Lower leg skin (tissue), 4 donors: ENCODE data around the gene GIT2. TPM values are rescaled to one million over a fixed set of nuclear protein-coding genes. Genes with fewer than 3 reads are reported as not detected.

Source experiments
- DNase-seq, 2 donors: peaks; one replicate each; pipeline ENCODE4 v3.0.0-alpha.2; 2019; ENCODE audit warnings: low spot score in 2 of 2
- H3K4me3 ChIP-seq: fragments of 200-600 bp; sonication (generic); 2 replicates; pipeline ENCODE4 v1.5.1; 2017; ENCODE audit warnings: mild to moderate bottlenecking, low read depth; ENCODE audit not compliant: poor library complexity, severe bottlenecking
- POLR2A ChIP-seq, 2 donors: fragments of 450-650 bp; IDR thresholded peaks; one replicate each; pipeline ENCODE4 v1.6.1; 2016 to 2017; ENCODE audit warnings: antibody characterized with exemption in 2 of 2, mild to moderate bottlenecking in 1 of 2, moderate library complexity in 1 of 2
- WGBS, 2 donors: methylation state at CpG; one replicate each; pipeline ENCODE4 v1.1.5; 2018; 5-methylcytosine and 5-hydroxymethylcytosine counted together
- intact Hi-C: fragments of 100-400 bp; cut with DNase I; formaldehyde crosslinking; loops from one replicate; pipeline ENCODE4 v1.15.0; 2023; ENCODE audit warnings: low total_unique reads
- total RNA-seq, 4 donors: library from RNA; depleted of rRNA; stranded (reverse); fragments of >200 nt; gene quantifications; one replicate each; pipeline ENCODE4 v1.1.0, GENCODE V29; 2016
- TF ChIP-seq, protein P1 (sequence below), 3 donors: fragments of 450-650 bp; IDR thresholded peaks; one replicate each; pipeline ENCODE4 v1.5.1; 2016; ENCODE audit warnings: antibody characterized with exemption in 3 of 3, mild to moderate bottlenecking in 3 of 3, moderate library complexity in 2 of 3

The GIT2 gene
- total RNA-seq, 4 donors from 2014 or later, result 25.2 to 31.8 (median 28.5) TPM

DNA sequence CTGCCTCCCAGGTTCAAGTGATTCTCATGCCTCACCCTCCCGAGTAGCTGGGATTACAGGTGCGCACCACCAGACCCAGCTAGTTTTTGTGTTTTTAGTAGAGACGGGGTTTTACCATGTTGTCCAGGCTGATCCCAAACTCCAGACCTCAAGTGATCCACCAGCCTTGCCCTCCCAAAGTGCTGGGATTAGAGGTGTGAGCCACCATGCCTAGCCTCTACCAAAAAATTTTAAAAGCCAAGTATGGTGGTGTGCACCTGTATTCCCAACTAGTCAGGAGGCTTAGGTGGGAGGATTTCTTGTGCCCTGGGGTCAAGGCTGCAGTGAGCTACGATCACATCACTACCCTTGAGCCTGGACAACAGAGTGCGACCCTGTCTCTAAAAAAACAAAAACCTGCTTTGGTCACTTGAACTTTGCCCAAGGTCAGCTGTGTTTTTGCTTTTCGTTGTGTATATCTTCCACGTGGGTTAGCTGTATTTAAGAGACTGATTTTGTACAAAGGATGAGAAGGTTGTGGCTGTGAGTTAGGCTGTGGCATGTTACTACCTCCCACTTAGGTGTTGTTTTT lies 39.5 kb upstream of the GIT2 start:
- H3K4me3 ChIP-seq, result no peak overlapping the region
- TF ChIP-seq, protein P1, sequence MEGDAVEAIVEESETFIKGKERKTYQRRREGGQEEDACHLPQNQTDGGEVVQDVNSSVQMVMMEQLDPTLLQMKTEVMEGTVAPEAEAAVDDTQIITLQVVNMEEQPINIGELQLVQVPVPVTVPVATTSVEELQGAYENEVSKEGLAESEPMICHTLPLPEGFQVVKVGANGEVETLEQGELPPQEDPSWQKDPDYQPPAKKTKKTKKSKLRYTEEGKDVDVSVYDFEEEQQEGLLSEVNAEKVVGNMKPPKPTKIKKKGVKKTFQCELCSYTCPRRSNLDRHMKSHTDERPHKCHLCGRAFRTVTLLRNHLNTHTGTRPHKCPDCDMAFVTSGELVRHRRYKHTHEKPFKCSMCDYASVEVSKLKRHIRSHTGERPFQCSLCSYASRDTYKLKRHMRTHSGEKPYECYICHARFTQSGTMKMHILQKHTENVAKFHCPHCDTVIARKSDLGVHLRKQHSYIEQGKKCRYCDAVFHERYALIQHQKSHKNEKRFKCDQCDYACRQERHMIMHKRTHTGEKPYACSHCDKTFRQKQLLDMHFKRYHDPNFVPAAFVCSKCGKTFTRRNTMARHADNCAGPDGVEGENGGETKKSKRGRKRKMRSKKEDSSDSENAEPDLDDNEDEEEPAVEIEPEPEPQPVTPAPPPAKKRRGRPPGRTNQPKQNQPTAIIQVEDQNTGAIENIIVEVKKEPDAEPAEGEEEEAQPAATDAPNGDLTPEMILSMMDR (IDR thresholded peaks at IDR 0.05), result no peak
- no peak for TF ChIP-seq POLR2A (IDR thresholded peaks at IDR 0.05)
- intact Hi-C loops, result no loop called here
- DNase-seq, result no peak
- WGBS, 2 donors, result 92 to 94% methylated on average over 7 of the region's 7 CpGs

DNA sequence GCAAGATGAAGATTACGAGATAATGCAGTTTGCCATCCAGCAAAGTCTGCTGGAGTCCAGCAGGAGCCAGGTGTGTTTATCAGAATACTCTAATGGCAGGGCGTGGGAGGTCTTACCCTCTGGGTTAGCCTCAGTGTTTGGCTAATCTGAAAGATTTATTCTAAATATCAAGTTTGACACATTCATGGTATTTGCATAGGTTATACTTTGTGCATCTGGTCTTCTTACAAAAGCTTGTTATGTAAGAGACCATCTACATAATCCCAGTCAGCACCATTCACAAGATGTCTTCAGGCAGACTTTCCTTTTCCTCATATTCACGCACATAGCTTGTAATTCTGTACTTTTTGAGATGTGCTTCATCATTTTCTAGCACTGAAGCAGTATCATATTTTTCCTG lies 37.7 kb upstream of the GIT2 start:
- TF ChIP-seq, protein P1 (IDR thresholded peaks at IDR 0.05), result no peak
- no peak for TF ChIP-seq POLR2A (IDR thresholded peaks at IDR 0.05)
- WGBS, 2 donors, result 88 to 95% methylated on average over 3 of the region's 3 CpGs
- DNase-seq, result no peak
- no peak overlapping the region for H3K4me3 ChIP-seq
- intact Hi-C loops, result no loop called here

DNA sequence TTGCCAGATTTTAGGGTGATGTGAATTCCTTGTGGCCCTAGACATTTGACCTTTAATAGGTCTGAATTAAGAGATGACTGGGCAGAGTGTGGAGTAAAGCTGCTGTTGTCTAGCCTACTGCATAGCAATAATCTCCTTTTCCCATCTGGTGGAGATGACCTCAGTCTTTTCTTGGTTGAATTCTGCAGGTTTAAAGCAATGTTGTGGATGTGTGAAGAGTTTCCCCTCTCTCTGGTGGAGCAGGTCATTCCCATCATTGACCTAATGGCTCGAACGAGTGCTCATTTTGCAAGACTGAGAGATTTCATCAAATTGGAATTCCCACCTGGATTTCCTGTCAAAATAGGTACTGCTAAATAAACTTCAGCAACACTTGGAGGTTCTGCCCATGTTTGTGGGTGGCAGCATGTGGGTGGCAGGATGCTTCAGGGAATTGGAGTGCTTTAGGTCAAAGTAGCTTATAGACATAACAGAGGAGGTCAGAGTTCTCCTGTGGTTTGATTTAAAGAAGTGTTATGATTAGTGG lies 33.2 kb upstream of the GIT2 start:
- TF ChIP-seq, protein P1 (IDR thresholded peaks at IDR 0.05), result no peak
- no peak for TF ChIP-seq POLR2A (IDR thresholded peaks at IDR 0.05)

DNA sequence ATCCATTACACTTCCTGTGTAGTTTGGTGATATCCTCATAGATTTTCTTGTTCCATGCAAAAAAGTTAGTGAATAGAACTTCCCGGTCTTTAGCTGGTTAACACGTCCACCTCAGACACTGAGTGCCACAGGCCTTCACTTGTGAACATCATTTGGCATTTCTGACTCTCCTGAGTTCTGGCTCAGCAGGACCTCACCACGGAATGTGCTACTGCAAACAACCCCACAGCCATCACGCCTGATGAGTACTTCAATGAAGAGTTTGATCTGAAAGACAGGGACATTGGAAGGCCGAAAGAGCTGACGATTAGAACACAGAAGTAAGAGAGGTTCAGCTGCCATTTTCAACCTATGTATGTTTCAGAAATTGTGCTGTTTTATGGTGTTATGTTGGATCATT lies 32.2 kb upstream of the GIT2 start:
- no peak for DNase-seq
- 91 to 93% methylated on average over 6 of the region's 6 CpGs for WGBS, 2 donors
- no peak overlapping the region for H3K4me3 ChIP-seq
- intact Hi-C loops, result no loop called here
- TF ChIP-seq, protein P1 (IDR thresholded peaks at IDR 0.05), result no peak
- no peak for TF ChIP-seq POLR2A (IDR thresholded peaks at IDR 0.05)

More for the DNA sequence above, 33.2 kb upstream of the GIT2 start:
- H3K4me3 ChIP-seq, result no peak overlapping the region
- DNase-seq, result no peak
- intact Hi-C loops, result no loop called here
- 79 to 95% methylated on average over 2 of the region's 2 CpGs for WGBS, 2 donors

DNA sequence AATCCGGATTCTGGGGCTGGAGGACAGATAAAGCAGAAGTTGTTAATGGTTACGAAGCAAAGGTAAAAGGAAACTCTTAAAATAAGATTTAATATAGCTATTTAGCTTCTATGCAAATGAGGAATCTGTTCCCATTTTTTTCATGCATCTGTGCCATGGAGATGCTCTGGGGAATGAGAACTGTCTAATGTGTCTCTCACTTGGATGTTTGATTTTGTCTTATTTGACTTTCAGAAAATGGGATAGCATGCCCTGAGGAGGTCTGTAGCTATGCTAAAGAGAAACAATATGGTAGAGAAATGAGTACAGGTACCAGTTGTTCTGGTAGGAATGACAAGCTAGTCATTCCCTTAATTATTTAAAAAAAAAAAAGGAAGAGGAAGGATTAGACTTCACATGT lies 27.9 kb upstream of the GIT2 start:
- no peak for TF ChIP-seq POLR2A (IDR thresholded peaks at IDR 0.05)
- TF ChIP-seq, protein P1 (IDR thresholded peaks at IDR 0.05), result no peak
- WGBS, 2 donors, result 84 to 85% methylated on average over 2 of the region's 2 CpGs
- intact Hi-C loops, result no loop called here
- no peak overlapping the region for H3K4me3 ChIP-seq
- DNase-seq, result no peak
